ENCODE data around the gene TAF11L13.

The TAF11L13 gene

GRCh38 chr5:17680737-17681136, 48.8 kb downstream of the TAF11L13 start:
- DNase-seq: no peak
